Keratinocyte (primary cell): ENCODE data around the gene FLAD1. TPM values are rescaled to one million over a fixed set of nuclear protein-coding genes. Genes with fewer than 3 reads are reported as not detected.

ENCODE experiments used
- DNase-seq: peaks from one replicate; pipeline ENCODE4 v3.0.0-alpha.2; 2011; ENCODE audit warnings: low read depth, missing footprints, low spot score
- FAIRE-seq: peaks from 2 replicates; lab custom pipeline; 2011; peaks lifted over from hg19 to GRCh38; lab: Jason Lieb, UNC
- H2AFZ ChIP-seq: 2 replicates; pipeline ENCODE4 v1.6.0; 2012; ENCODE audit warnings: low read length, control low read depth, inconsistent platforms; ENCODE audit not compliant: control insufficient read depth
- H3K27ac ChIP-seq: 2 replicates; pipeline ENCODE4 v1.5.1; 2011; ENCODE audit warnings: low read length; ENCODE audit not compliant: control insufficient read depth, insufficient read depth
- H3K27me3 ChIP-seq: 3 replicates; pipeline ENCODE4 v1.6.0; 2011; ENCODE audit warnings: low read length; ENCODE audit not compliant: control insufficient read depth, insufficient read depth; ENCODE audit errors: extremely low read depth
- H3K36me3 ChIP-seq, 2 experiments: 2 replicates in 1 of 2; 3 replicates in 1 of 2; pipeline ENCODE4 v1.5.1; 2011; ENCODE audit warnings: low read length in 2 of 2, mild to moderate bottlenecking in 1 of 2; ENCODE audit not compliant: control insufficient read depth in 2 of 2, insufficient read depth in 2 of 2; ENCODE audit errors: extremely low read depth in 1 of 2
- H3K4me1 ChIP-seq: 3 replicates; pipeline ENCODE4 v1.5.1; 2011; ENCODE audit warnings: low read length; ENCODE audit not compliant: control insufficient read depth, insufficient read depth; ENCODE audit errors: extremely low read depth
- H3K4me2 ChIP-seq: 3 replicates; pipeline ENCODE4 v1.6.0; 2011; ENCODE audit warnings: low read depth, low read length; ENCODE audit not compliant: control insufficient read depth, insufficient read depth; ENCODE audit errors: extremely low read depth
- H3K4me3 ChIP-seq, 3 experiments: fragments of 200-600 bp in 1 of 3; sonication (generic) in 1 of 3; 2 replicates in 2 of 3; 3 replicates in 1 of 3; pipeline ENCODE4 v1.5.1; 2011 to 2016; ENCODE audit warnings: low read length in 3 of 3, mild to moderate bottlenecking in 3 of 3, control low read depth in 2 of 3, inconsistent platforms in 1 of 3, low read depth in 1 of 3, mixed read lengths in 1 of 3, mixed run types in 1 of 3, moderate library complexity in 1 of 3; ENCODE audit not compliant: control insufficient read depth in 2 of 3, insufficient read depth in 2 of 3; ENCODE audit errors: extremely low read depth in 1 of 3
- H3K79me2 ChIP-seq: 2 replicates; pipeline ENCODE4 v1.6.0; 2012; ENCODE audit warnings: low read length; ENCODE audit not compliant: control insufficient read depth, insufficient read depth
- H3K9ac ChIP-seq: 3 replicates; pipeline ENCODE4 v1.6.0; 2011; ENCODE audit warnings: low read length; ENCODE audit not compliant: control insufficient read depth, insufficient read depth; ENCODE audit errors: extremely low read depth
- H3K9me1 ChIP-seq: 3 replicates; pipeline ENCODE4 v1.6.0; 2011; ENCODE audit warnings: low read length; ENCODE audit not compliant: control insufficient read depth, insufficient read depth; ENCODE audit errors: extremely low read depth
- H3K9me3 ChIP-seq: 2 replicates; pipeline ENCODE4 v1.5.1; 2012; ENCODE audit warnings: low read depth, low read length; ENCODE audit not compliant: control insufficient read depth
- H4K20me1 ChIP-seq: 3 replicates; pipeline ENCODE4 v1.6.0; 2011; ENCODE audit warnings: low read length; ENCODE audit not compliant: control insufficient read depth, insufficient read depth; ENCODE audit errors: extremely low read depth
- CTCF ChIP-seq, 3 experiments: IDR thresholded peaks in 1 of 3; conservative IDR thresholded peaks in 1 of 3; optimal IDR thresholded peaks in 1 of 3; 2 replicates in 2 of 3; 3 replicates in 1 of 3; pipeline versions ENCODE3 to v1.5.1; 2011; ENCODE audit warnings: low read length in 3 of 3, mild to moderate bottlenecking in 3 of 3, moderate library complexity in 2 of 3, control low read depth in 1 of 3, inconsistent platforms in 1 of 3; ENCODE audit not compliant: insufficient read depth in 2 of 3; ENCODE audit errors: extremely low read depth in 1 of 3
- EZH2 ChIP-seq: IDR thresholded peaks from one replicate; pipeline ENCODE4 v1.6.1; 2012; ENCODE audit warnings: inconsistent platforms, mild to moderate bottlenecking, low read length, moderate library complexity
- dilution Hi-C: fragments of 300-500 bp; cut with MboI; formaldehyde crosslinking; loops from one replicate; pipeline ENCODE4 v1.7.0; 2020; ENCODE audit warnings: low sequenced_read_pairs; ENCODE audit not compliant: extremely low pct_ligation_motif_present
- polyA plus RNA-seq, 5 experiments: library from polyadenylated mRNA; depleted of rRNA in 3 of 5; stranded (reverse) in 3 of 5; stranded (forward) in 1 of 5; unstranded in 1 of 5; fragments of >200 nt; gene quantifications; 1 replicate in 1 of 5; 2 replicates in 3 of 5; 3 replicates in 1 of 5; pipeline versions ENCODE4 v1.2.1 to v1.2.3, GENCODE V29; 2011 to 2012; ENCODE audit warnings: missing spikeins in 2 of 5, low read depth in 1 of 5, low replicate concordance in 1 of 5

FLAD1 gene
- polyA plus RNA-seq, 1 donor (not counting 4 experiments of a cell fraction or from before 2014, with no cell fraction given): 51.4 TPM

GRCh38 chr1:154948079-154948478 lies 35.1 kb upstream of the FLAD1 start:
- Histone ChIP-seq H3K27ac (no peak overlapping the region), H3K4me1 (no peaks in the 10 kb centered on the region), H2AFZ (no peak overlapping the region), H3K4me3 (no peak overlapping the region), H3K9me1 (no peaks in the 10 kb centered on the region), H4K20me1 (no peaks in the 10 kb centered on the region), H3K9me3 (no peaks in the 10 kb centered on the region), H3K36me3 (peaks cover 0 to 24% of the 10 kb centered on the region in 2 experiments), H3K9ac (no peak overlapping the region), H3K4me2 (no peak overlapping the region), H3K27me3 (no peaks in the 10 kb centered on the region), H3K79me2 (no peaks in the 10 kb centered on the region)
- dilution Hi-C loops: no loop called here
- no peak for DNase-seq
- no peak for TF ChIP-seq CTCF (optimal IDR thresholded peaks at IDR 0.05 in 1 of 3, IDR thresholded peaks at IDR 0.05 in 1 of 3, conservative IDR thresholded peaks at IDR 0.05 in 1 of 3; ENCODE audit: extremely low read depth in 1 of 3, insufficient read depth in 2 of 3, low read length in 3 of 3)
- FAIRE-seq: no peak

GRCh38 chr1:154951901-154952657 lies 31.1 kb upstream of the FLAD1 start:
- Histone ChIP-seq H3K27me3 (no peaks in the 10 kb centered on the region), H3K27ac (no peak overlapping the region), H3K36me3 (peaks cover 0 to 13% of the 10 kb centered on the region in 2 experiments), H4K20me1 (no peaks in the 10 kb centered on the region), H2AFZ (no peak overlapping the region), H3K4me3 (no peak overlapping the region), H3K9me1 (no peaks in the 10 kb centered on the region), H3K79me2 (no peaks in the 10 kb centered on the region), H3K9me3 (no peaks in the 10 kb centered on the region), H3K4me1 (peaks cover 13% of the 10 kb centered on the region), H3K9ac (no peak overlapping the region), H3K4me2 (no peak overlapping the region)
- TF ChIP-seq EZH2: no peak
- no peak for TF ChIP-seq CTCF (optimal IDR thresholded peaks at IDR 0.05 in 1 of 3, IDR thresholded peaks at IDR 0.05 in 1 of 3, conservative IDR thresholded peaks at IDR 0.05 in 1 of 3; ENCODE audit: extremely low read depth in 1 of 3, insufficient read depth in 2 of 3, low read length in 3 of 3)
- FAIRE-seq: no peak
- dilution Hi-C loops: no loop called here
- no peak for DNase-seq
